Panc1 (cell line): Measurements from ENCODE around the gene MATN1.

Experiments
- CTCF ChIP-seq: fragments of 450-650 bp; IDR thresholded peaks from 2 replicates; pipeline ENCODE4 v1.5.1; 2017; ENCODE audit warnings: mild to moderate bottlenecking
- POLR2AphosphoS5 ChIP-seq: IDR thresholded peaks from 2 replicates; pipeline ENCODE4 v1.6.1; 2012; ENCODE audit warnings: mild to moderate bottlenecking, low read depth, low read length, moderate library complexity
- REST ChIP-seq, 2 experiments: IDR thresholded peaks; 2 replicates each; pipeline ENCODE4 v1.6.1; 2011 to 2012; ENCODE audit warnings: low read depth in 2 of 2, control low read depth in 1 of 2, low read length in 1 of 2, mild to moderate bottlenecking in 1 of 2, moderate library complexity in 1 of 2; ENCODE audit not compliant: insufficient read depth in 1 of 2
- SIN3A ChIP-seq: IDR thresholded peaks from 2 replicates; pipeline ENCODE4 v1.6.1; 2012; ENCODE audit warnings: low read depth, mild to moderate bottlenecking, low read length, moderate library complexity, borderline replicate concordance; ENCODE audit not compliant: insufficient read depth

- TF ChIP-seq CTCF: no peak
- TF ChIP-seq REST (IDR thresholded peaks at IDR 0.05; ENCODE audit: insufficient read depth in 1 of 2, low read depth in 2 of 2, low read length in 1 of 2): no peak
- TF ChIP-seq POLR2AphosphoS5: no peak
- no peak for TF ChIP-seq SIN3A
These were observed 7.9 kb upstream of the MATN1 start for GRCh38 chr1:30731109-30731805.
